MM.1S (cell line): ENCODE measurements around the gene DCLK1.

Experiments
- DNase-seq: peaks from one replicate; pipeline ENCODE4 v3.0.0-alpha.2; 2015
- H2AFZ ChIP-seq: fragments of 300-600 bp; sonication (generic); 2 replicates; pipeline ENCODE4 v1.6.0; 2016; ENCODE audit warnings: antibody characterized with exemption, low read length
- H3F3A ChIP-seq: fragments of 300-600 bp; sonication (generic); 2 replicates; pipeline ENCODE4 v1.6.1; 2016; ENCODE audit warnings: mild to moderate bottlenecking, antibody characterized with exemption, low read length, moderate library complexity, mixed read lengths; ENCODE audit not compliant: insufficient read depth
- H3K27ac ChIP-seq: fragments of 300-600 bp; sonication (generic); 2 replicates; pipeline ENCODE4 v1.5.1; 2016; ENCODE audit warnings: mild to moderate bottlenecking, low read length
- H3K27me3 ChIP-seq: fragments of 300-600 bp; sonication (generic); replicated peaks from 2 replicates; pipeline ENCODE4 v1.6.0; 2016; ENCODE audit warnings: low read length; ENCODE audit not compliant: insufficient read depth
- H3K36me3 ChIP-seq: fragments of 300-600 bp; sonication (generic); replicated peaks from 2 replicates; pipeline ENCODE4 v1.6.1; 2016; ENCODE audit warnings: mild to moderate bottlenecking, low read length, mixed read lengths; ENCODE audit not compliant: insufficient read depth
- H3K4me1 ChIP-seq: fragments of 300-600 bp; sonication (generic); 2 replicates; pipeline ENCODE4 v1.6.1; 2016; ENCODE audit warnings: low read length, mixed read lengths
- H3K4me2 ChIP-seq: fragments of 300-600 bp; sonication (generic); 2 replicates; pipeline ENCODE4 v1.6.0; 2016; ENCODE audit warnings: low read depth, low read length
- H3K4me3 ChIP-seq: fragments of 300-600 bp; sonication (generic); 2 replicates; pipeline ENCODE4 v1.5.1; 2016; ENCODE audit warnings: low read length, mixed read lengths
- H3K79me2 ChIP-seq: fragments of 300-600 bp; sonication (generic); 2 replicates; pipeline ENCODE4 v1.6.1; 2016; ENCODE audit warnings: mixed run types, low read length, mixed read lengths
- H3K9ac ChIP-seq: fragments of 300-600 bp; sonication (generic); 2 replicates; pipeline ENCODE4 v1.6.1; 2016; ENCODE audit warnings: low read length, mixed read lengths
- H3K9me2 ChIP-seq: fragments of 300-600 bp; sonication (generic); replicated peaks from 2 replicates; pipeline ENCODE4 v1.6.1; 2016; ENCODE audit warnings: mild to moderate bottlenecking, low read length, mixed read lengths; ENCODE audit not compliant: insufficient read depth
- H3K9me3 ChIP-seq: fragments of 300-600 bp; sonication (generic); replicated peaks from 2 replicates; pipeline ENCODE4 v1.6.1; 2016; ENCODE audit warnings: mild to moderate bottlenecking, low read length, mixed read lengths; ENCODE audit not compliant: insufficient read depth
- H4K20me1 ChIP-seq: fragments of 300-600 bp; sonication (generic); 2 replicates; pipeline ENCODE4 v1.6.1; 2016; ENCODE audit warnings: mild to moderate bottlenecking, low read length, moderate library complexity, mixed read lengths; ENCODE audit not compliant: insufficient read depth
- EZH2 ChIP-seq: fragments of 300-600 bp; sonication (generic); optimal IDR thresholded peaks from 2 replicates; pipeline ENCODE3; 2017; ENCODE audit warnings: low read depth, mild to moderate bottlenecking, antibody characterized with exemption, low read length, mixed read lengths
- EZH2phosphoT487 ChIP-seq: fragments of 300-600 bp; sonication (generic); IDR thresholded peaks from 2 replicates; pipeline ENCODE4 v1.6.1; 2018; ENCODE audit warnings: antibody characterized with exemption, low read length
- TF ChIP-seq, protein P1 (sequence below): fragments of 300-600 bp; sonication (generic); IDR thresholded peaks from 2 replicates; pipeline ENCODE4 v1.5.1; 2016; ENCODE audit warnings: antibody characterized with exemption, low read length, mixed read lengths

DCLK1 gene

DNA sequence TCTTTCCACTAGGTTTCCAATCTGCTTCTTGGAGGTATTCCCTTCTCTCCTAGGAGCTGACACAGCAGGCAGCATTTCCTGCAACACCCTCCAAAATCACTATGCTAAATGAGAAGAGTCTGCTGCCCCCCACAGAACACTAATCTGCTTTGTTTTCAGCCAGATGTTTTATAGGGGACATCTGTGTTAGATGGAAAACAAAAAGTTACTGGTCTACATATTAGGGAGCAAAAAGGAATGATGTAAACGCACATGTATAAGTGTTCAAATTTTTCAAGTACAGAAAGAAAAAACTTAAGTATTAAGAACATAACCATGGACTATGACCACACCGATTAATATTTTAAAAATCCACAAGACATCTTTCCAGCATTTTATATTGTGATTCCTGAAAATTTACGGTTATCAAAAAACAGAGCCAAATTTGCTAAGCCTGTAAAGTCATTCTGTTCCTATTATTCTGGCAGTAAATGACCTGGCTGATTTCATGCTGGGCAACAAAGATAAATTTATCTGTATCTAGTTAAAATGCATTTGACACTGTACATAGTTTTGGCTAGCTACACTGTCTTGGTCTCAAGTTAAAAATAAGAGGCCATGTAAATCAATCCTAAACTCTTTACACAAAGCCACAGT is 63.3 kb downstream of the DCLK1 start:
- Histone ChIP-seq H3K9me2 (no peaks in the 10 kb centered on the region), H3F3A (no peaks in the 10 kb centered on the region), H3K4me1 (no peaks in the 10 kb centered on the region), H3K27ac (no peak overlapping the region), H3K4me2 (no peak overlapping the region), H3K27me3 (no peaks in the 10 kb centered on the region), H3K9me3 (no peaks in the 10 kb centered on the region), H3K79me2 (no peaks in the 10 kb centered on the region), H3K36me3 (no peaks in the 10 kb centered on the region), H2AFZ (no peak overlapping the region), H3K9ac (no peak overlapping the region), H3K4me3 (no peak overlapping the region), H4K20me1 (no peaks in the 10 kb centered on the region)
- DNase-seq, result no peak
- no peak for TF ChIP-seq EZH2phosphoT487
- TF ChIP-seq, protein P1, sequence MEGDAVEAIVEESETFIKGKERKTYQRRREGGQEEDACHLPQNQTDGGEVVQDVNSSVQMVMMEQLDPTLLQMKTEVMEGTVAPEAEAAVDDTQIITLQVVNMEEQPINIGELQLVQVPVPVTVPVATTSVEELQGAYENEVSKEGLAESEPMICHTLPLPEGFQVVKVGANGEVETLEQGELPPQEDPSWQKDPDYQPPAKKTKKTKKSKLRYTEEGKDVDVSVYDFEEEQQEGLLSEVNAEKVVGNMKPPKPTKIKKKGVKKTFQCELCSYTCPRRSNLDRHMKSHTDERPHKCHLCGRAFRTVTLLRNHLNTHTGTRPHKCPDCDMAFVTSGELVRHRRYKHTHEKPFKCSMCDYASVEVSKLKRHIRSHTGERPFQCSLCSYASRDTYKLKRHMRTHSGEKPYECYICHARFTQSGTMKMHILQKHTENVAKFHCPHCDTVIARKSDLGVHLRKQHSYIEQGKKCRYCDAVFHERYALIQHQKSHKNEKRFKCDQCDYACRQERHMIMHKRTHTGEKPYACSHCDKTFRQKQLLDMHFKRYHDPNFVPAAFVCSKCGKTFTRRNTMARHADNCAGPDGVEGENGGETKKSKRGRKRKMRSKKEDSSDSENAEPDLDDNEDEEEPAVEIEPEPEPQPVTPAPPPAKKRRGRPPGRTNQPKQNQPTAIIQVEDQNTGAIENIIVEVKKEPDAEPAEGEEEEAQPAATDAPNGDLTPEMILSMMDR, result no peak

DNA sequence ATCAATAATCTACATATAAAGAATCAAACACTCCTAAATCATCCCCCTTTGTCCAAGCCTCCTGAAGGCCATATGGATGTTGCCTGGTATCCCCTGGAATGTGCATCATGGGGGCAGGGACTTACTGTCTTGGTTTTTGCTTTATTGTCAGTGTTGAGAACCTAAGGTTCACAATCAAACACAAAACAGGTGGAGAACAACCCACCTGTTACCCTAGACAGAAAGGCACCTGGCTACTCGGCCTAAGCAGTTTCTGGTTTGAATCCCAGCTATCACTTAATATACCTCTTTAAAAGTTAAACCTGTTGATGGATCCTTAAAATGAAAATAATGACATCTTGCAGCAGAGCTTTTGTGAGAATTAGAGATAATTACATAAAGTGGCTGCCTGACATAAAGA is 68.9 kb downstream of the DCLK1 start:
- no peak overlapping the region for H3K4me3 ChIP-seq
- H4K20me1 ChIP-seq, result no peaks in the 10 kb centered on the region
- H3K9me3 ChIP-seq, result no peaks in the 10 kb centered on the region
- no peak for DNase-seq
- H3K79me2 ChIP-seq, result no peaks in the 10 kb centered on the region
- no peak overlapping the region for H3K4me2 ChIP-seq
- H3K27ac ChIP-seq, result no peak overlapping the region
- H3K36me3 ChIP-seq, result no peaks in the 10 kb centered on the region
- no peaks in the 10 kb centered on the region for H3F3A ChIP-seq
- peaks cover 8% of the 10 kb centered on the region; the same call in 1 of the 2 replicates for H3K4me1 ChIP-seq
- no peaks in the 10 kb centered on the region for H3K9me2 ChIP-seq
- TF ChIP-seq EZH2 (no peak), EZH2phosphoT487 (no peak)
- TF ChIP-seq, protein P1, result no peak
- H3K27me3 ChIP-seq, result no peaks in the 10 kb centered on the region
- no peak overlapping the region for H2AFZ ChIP-seq
- H3K9ac ChIP-seq, result no peak overlapping the region

DNA sequence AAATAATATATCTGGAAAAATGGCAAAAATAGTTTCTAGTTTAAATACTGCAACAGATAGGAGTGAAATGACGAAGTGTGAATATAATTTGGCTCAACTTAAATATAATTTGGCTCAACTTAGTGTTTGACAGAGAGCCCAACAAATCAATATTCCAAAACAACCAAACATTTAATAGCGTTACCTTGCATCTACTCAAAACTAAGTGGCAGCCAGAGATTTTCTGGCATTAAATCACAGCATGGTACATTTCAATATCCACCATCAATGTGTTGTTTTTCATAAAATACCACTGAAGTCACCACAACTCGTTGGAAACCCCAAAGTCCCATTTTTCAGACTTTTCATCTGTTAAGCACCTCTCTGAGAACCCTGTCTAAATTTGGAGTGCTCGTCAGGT is 69.6 kb downstream of the DCLK1 start:
- H3F3A ChIP-seq, result no peaks in the 10 kb centered on the region
- no peak for DNase-seq
- H3K36me3 ChIP-seq, result no peaks in the 10 kb centered on the region
- H3K9ac ChIP-seq, result no peak overlapping the region
- no peak for TF ChIP-seq EZH2phosphoT487
- TF ChIP-seq, protein P1, result no peak
- no peak for TF ChIP-seq EZH2
- no peak overlapping the region for H3K4me2 ChIP-seq
- H3K9me3 ChIP-seq, result no peaks in the 10 kb centered on the region
- no peak overlapping the region for H3K4me3 ChIP-seq
- H3K27ac ChIP-seq, result no peak overlapping the region
- H3K9me2 ChIP-seq, result no peaks in the 10 kb centered on the region
- H3K79me2 ChIP-seq, result no peaks in the 10 kb centered on the region
- H2AFZ ChIP-seq, result no peak overlapping the region
- H3K27me3 ChIP-seq, result no peaks in the 10 kb centered on the region
- peaks cover 8% of the 10 kb centered on the region; the same call in 1 of the 2 replicates for H3K4me1 ChIP-seq
- no peaks in the 10 kb centered on the region for H4K20me1 ChIP-seq
